GM21529 (cell line): ENCODE data around the gene PDIA6.

Source experiments
- ATAC-seq: cut with Tn5 transposase; IDR thresholded peaks from one replicate; pipeline ENCODE4 v1.9.1; 2021; ENCODE audit not compliant: unreplicated experiment

Gene PDIA6, protein sequence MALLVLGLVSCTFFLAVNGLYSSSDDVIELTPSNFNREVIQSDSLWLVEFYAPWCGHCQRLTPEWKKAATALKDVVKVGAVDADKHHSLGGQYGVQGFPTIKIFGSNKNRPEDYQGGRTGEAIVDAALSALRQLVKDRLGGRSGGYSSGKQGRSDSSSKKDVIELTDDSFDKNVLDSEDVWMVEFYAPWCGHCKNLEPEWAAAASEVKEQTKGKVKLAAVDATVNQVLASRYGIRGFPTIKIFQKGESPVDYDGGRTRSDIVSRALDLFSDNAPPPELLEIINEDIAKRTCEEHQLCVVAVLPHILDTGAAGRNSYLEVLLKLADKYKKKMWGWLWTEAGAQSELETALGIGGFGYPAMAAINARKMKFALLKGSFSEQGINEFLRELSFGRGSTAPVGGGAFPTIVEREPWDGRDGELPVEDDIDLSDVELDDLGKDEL

DNA sequence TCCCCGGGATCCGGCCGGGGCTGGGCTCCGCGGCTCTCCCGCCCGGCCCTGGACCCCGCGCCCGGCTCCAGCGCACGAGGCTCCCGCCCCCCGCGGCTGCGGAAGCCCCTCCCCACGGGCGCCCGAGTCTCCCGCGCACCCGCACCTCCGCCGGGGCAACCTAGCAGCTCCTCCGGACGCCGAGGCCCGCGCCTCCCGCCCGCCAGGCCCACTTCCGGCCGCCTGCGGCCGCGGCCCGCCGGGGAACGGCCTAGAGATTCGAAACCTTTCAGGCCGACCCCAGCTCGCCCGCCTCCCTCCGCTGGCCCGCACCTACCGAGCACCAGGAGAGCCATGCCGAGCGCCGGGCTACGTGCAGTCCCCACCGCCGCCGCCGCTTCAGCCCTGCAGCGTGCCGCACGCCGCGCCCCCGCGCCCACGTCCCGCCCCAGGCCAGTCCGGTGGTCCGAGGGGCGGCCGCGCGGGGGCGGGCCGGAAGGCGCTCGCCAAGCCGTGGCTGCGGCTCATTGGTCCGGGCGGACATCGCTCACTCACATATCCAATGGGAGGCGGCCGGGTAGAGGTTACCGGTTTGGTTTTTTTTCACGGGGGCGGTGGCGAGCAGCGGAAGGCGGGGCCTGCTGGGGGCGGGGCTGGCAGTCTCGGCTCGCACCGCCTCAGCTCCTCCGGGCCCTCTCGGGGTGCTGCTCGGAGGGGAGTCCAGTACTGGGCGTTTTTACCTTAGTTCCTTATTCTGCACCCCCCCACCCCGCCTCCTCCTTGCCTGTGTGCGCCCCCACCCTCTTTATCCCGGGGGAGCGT is at the start of gene PDIA6:
TSS of gene PDIA6 (minus strand) at position 424 of the 801 bp plus-strand sequence. CDS start at position 335, 89 bp downstream.
- ATAC-seq, result peak; percentile 85

DNA sequence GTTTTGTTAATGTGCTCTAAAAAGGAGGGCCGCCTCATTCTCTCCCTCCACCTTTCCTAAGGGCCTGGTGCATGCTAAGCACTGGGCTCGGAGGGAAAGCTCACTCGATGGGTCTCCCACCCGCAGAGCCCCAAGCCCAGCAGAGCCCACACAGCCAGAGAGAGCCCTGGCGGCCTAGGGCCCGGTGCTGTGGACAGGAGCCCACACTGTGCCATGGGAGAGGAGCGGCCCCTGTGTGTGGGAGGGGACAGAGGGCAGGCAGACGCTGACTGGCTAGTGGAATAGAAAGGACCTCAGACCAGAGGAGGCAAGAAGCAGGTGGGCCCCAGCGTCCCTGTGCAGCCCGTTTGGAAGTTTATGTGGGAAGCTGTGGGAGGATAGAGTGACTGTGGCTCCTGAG is 49.7 kb upstream of the PDIA6 start:
- ATAC-seq, result no peak

GRCh38 chr2:10861765-10862164 is 49.2 kb upstream of the PDIA6 start:
- no peak for ATAC-seq

- ATAC-seq, result no peak
Measured at GRCh38 chr2:10860814-10861325, 48.3 kb upstream of the PDIA6 start.

DNA sequence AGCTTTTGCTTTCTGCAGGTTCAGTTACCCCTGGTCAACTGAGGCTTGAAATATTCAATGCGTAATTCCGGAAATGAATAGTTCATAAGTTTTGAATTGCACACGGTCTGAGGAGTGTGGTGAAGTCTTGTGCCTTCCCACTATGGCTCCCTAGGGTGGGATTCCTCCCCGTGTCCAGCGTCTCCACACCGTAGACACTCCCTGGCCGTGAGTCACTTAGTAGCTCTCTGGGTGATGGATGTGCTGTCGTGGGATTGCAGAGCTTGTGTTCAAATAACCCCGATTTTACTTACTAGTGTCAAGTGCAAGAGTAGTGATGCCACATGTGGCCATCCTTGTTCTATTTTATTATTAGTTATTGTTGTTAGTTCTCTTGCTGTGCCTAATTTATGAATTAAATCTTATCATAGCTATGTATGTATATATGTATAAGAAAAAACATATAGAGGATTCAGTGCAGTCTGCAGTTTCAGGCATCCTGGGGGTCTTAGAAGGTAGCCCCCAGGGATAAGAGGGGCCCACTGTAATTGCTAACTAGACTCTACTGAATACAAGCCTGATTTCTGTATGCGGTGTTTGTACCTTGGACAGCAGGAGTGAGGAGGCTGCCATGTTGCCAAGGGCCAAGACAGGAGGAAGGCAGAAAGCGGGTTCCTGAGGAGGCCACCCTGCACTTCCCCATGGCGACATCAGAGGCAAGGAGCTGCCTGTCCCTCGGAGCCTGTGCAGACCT is 47.7 kb upstream of the PDIA6 start:
- ATAC-seq, result no peak

- no peak for ATAC-seq
Measured at GRCh38 chr2:10859278-10859677, 46.7 kb upstream of the PDIA6 start.

- ATAC-seq, result no peak
Measured at GRCh38 chr2:10848541-10848940, 36.0 kb upstream of the PDIA6 start.

- ATAC-seq, result no peak
Measured at GRCh38 chr2:10847008-10847407, 34.4 kb upstream of the PDIA6 start.

DNA sequence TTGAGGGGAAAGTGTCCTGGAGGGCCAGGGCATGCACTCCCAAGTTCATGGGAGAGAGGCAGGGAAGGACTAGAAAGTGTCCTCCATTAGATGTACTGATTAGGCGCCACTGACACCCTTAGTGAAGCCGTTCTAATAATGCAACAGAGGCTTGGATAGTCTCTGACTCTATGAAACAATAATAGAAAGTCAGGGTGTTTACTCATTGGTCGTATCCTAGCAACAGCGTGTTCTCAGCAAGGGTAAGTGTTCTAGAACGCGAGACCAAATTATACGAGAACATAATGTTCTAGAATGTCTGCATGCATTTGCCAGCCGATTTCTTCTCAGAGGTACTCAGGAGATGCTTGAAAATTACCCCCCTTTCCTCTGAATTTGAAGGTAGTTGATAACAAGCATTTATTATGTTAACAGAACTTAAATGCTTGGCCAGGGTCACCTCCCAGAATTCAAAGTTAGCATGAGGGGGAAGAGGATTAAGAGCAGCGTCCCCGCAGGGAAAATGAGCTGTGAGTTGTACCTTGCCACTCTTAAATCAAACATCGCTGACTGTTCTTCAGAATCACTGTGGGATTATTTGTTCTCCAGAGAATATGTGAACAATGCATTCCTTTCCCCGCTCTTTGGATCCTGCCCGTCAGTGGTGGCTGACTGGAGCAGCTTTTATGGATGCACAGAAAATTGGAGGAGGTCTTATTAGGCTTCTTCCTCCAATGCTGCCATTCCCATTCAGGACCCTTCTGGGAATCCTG is 33.7 kb upstream of the PDIA6 start:
- no peak for ATAC-seq

GRCh38 chr2:10845640-10846039 is 33.1 kb upstream of the PDIA6 start:
- no peak for ATAC-seq

DNA sequence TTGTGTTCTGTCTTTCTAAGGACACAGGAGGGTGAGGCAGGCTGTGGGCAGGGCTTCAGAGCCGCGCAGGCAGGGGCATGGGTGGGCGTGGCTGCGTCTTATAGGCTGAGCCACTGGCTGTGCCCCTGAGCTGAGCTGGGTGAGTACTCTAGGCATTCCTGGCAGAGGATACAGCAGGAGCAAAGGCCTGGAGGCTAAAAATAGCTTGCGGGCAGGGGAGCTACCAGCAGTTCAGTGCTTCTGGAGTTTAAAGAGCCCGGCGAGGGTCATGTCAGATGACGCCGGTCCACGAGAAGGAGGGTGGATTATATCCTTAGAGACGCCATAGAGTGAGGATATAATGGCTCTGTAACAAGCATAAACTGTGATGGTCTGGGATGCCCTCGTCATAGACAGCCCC is 31.5 kb upstream of the PDIA6 start:
- no peak for ATAC-seq

- ATAC-seq, result no peak
Measured at GRCh38 chr2:10842506-10842905, 29.9 kb upstream of the PDIA6 start.

DNA sequence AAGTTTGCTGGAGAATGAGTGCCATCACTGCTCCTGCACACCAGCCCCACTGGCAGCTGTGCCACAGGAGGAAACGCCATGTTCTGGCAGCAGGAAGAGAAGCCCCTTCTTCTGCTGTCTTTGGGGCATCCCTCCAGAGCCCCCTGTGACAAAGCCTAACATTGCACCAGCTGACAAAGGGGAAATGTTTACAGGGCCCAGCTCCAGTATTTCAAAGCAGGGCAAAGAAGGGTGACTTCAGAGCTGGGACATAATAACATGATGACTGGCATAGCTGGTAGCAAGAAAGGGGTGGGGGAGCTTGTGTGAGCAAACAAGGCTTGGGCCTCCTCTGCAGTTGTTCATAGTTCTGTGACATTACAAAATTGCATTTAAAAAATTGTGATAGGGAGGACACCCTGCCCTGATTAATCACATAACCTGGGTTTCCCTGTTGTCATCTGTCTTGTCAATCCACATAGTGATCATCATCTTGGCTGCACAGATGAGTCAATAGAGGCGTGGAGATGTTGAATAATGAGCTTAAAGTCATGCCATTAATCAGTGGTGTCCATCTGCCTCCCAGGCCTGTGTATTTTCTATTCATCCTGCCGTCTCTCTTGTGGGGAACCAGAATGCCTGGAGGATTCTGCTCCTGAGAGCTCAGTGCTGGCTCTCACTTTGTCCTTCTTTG is 29.1 kb upstream of the PDIA6 start:
- ATAC-seq, result no peak

DNA sequence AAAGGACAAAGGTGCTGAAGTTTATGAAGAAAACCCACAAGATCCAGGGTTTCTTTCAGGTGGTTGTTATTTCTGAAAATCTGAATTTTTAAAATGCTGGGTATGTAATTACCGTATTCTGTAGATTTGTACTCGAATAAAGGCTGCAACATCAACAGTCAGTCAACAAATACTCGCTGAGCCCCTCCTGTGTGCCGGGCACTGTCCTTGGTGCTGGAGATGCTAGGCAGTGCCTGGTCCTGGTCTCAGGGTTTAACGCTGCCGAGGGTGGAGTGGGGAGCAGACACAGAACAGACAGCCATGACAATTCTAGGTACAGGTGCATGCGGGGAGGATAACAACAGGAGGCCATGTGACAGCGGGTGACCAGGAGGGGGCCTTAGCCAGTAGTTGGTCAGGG is 27.2 kb upstream of the PDIA6 start:
- no peak for ATAC-seq

DNA sequence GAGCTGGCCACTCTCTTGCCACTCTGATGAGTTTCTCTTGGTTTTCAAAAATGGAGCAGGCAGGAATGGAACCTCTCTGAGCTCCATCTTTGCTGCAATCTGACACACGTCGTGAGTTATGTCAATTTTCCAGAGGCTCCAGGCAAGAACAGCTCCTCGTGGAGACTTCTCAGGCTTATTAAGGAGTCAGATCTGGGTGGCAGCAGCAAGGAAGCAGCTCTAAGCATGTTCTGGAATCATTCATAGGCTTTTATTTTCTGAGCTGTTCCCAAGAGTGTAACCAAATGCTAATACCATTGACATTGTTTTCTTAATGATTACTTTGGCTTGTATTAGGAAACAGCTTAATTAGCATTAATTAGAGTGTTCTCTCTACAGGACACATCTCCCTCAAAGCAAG is 26.1 kb upstream of the PDIA6 start:
- ATAC-seq, result no peak

- no peak for ATAC-seq
Measured at GRCh38 chr2:10837298-10838266, 25.0 kb upstream of the PDIA6 start.

GRCh38 chr2:10835052-10835970 is 22.7 kb upstream of the PDIA6 start:
- peak; percentile 68 for ATAC-seq
